ENCODE data around the gene CARD16. TPM values are rescaled to one million over a fixed set of nuclear protein-coding genes. Genes with fewer than 3 reads are reported as not detected.
"Not testable (repeated sequence)": the region's sequence is repeated elsewhere in the genome, so short reads cannot be mapped to it uniquely, and the experiment has no call there.

The CARD16 gene
- polyA plus RNA-seq, 1 of the 3 experiments (the other 2 are of a cell fraction) = not detected

DNA sequence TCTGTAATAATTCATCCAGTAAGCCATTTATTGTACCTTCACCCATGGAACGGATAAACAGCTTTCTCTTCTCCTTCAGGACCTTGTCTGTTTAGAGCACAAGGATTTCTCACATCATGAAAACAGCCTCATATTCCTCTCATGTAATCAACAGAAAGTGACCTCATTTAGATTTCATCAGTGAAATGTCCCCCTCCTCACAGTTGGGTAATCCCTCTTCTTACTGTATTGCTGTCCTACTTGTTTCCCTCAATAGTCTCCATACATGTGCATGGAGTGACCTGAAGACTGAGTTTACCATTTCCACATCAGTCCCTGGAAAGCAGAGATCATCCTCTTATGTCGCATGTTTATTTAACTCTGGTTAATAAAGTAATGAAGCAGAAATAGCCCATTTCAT lies 10.7 kb downstream of the CARD16 start:
- H3K4me2 ChIP-seq; H2AFZ ChIP-seq (ENCODE audit: low read depth); POLR2A ChIA-PET; H3K36me3 ChIP-seq (replicated peaks in 1 of 2; ENCODE audit: control insufficient read depth in 1 of 2, insufficient read depth in 2 of 2, low read length in 1 of 2); CTCF ChIA-PET; H3K4me3 ChIP-seq (ENCODE audit: low read depth in 2 of 2, low read length in 1 of 2); H4K20me1 ChIP-seq (ENCODE audit: insufficient read depth); H3K9ac ChIP-seq; H3K27ac ChIP-seq (ENCODE audit: low read depth in 2 of 2, low read length in 1 of 2); H3K27me3 ChIP-seq (ENCODE audit: insufficient read depth); H3K9me3 ChIP-seq; H3K79me2 ChIP-seq (ENCODE audit: insufficient read depth); H3K4me1 ChIP-seq (ENCODE audit: control insufficient read depth in 1 of 2, insufficient read depth in 2 of 2, low read depth in 1 of 2, low read length in 1 of 2); H3K9me2 ChIP-seq; DNase-seq; H3F3A ChIP-seq (replicated peaks; ENCODE audit: insufficient read depth): not testable (repeated sequence)
- WGBS (ENCODE audit: low lambda C conversion rate) = 76% methylated on average over 2 of the region's 2 CpGs

GRCh38 chr11:105033781-105034180 lies 11.4 kb downstream of the CARD16 start:
- ChIA-PET CTCF (no interaction called here), POLR2A (no interaction called here)
- Histone ChIP-seq H3K4me3 (ENCODE audit: low read depth in 2 of 2, low read length in 1 of 2) (no peak overlapping the region), H3K4me1 (ENCODE audit: control insufficient read depth in 1 of 2, insufficient read depth in 2 of 2, low read depth in 1 of 2, low read length in 1 of 2) (no peaks in the 10 kb centered on the region; a peak in 1 of 4 replicates), H3F3A (replicated peaks; ENCODE audit: insufficient read depth) (no peaks in the 10 kb centered on the region), H3K27me3 (ENCODE audit: insufficient read depth) (no peaks in the 10 kb centered on the region), H3K9me3 (no peaks in the 10 kb centered on the region), H3K9me2 (no peaks in the 10 kb centered on the region), H4K20me1 (ENCODE audit: insufficient read depth) (no peaks in the 10 kb centered on the region), H3K4me2 (no peak overlapping the region), H3K9ac (no peak overlapping the region), H3K36me3 (replicated peaks in 1 of 2; ENCODE audit: control insufficient read depth in 1 of 2, insufficient read depth in 2 of 2, low read length in 1 of 2) (no peaks in the 10 kb centered on the region), H2AFZ (ENCODE audit: low read depth) (no peak overlapping the region), H3K27ac (ENCODE audit: low read depth in 2 of 2, low read length in 1 of 2) (no peak overlapping the region), H3K79me2 (ENCODE audit: insufficient read depth) (no peaks in the 10 kb centered on the region)
- DNase-seq = no peak
- TF ChIP-seq TCF12 (IDR thresholded peaks at IDR 0.05) (no peak), YY1 (IDR thresholded peaks at IDR 0.05; ENCODE audit: low read depth) (no peak), GATA2 (CRISPR knock-in tag; IDR thresholded peaks at IDR 0.05) (no peak), ELF1 (IDR thresholded peaks at IDR 0.05) (no peak), NRF1 (IDR thresholded peaks at IDR 0.05; ENCODE audit: low read depth, low read length) (no peak), EZH2phosphoT487 (IDR thresholded peaks at IDR 0.05; ENCODE audit: borderline replicate concordance, low read depth) (no peak), FOXM1 (IDR thresholded peaks at IDR 0.05; ENCODE audit: low read depth) (no peak), MAX (IDR thresholded peaks at IDR 0.05; ENCODE audit: low read depth) (no peak), REST (IDR thresholded peaks at IDR 0.05; ENCODE audit: low read depth, low read length) (no peak), NFIC (IDR thresholded peaks at IDR 0.05; ENCODE audit: borderline replicate concordance) (no peak), RAD21 (IDR thresholded peaks at IDR 0.05; ENCODE audit: low read length) (no peak), GABPA (IDR thresholded peaks at IDR 0.05; ENCODE audit: low read depth) (no peak), USF2 (IDR thresholded peaks at IDR 0.05; ENCODE audit: borderline replicate concordance, low read depth, low read length) (no peak), JUND (IDR thresholded peaks at IDR 0.05) (no peak), SIN3A (IDR thresholded peaks at IDR 0.05; ENCODE audit: borderline replicate concordance, low read depth, low read length) (no peak)
- TF ChIP-seq, protein P1, sequence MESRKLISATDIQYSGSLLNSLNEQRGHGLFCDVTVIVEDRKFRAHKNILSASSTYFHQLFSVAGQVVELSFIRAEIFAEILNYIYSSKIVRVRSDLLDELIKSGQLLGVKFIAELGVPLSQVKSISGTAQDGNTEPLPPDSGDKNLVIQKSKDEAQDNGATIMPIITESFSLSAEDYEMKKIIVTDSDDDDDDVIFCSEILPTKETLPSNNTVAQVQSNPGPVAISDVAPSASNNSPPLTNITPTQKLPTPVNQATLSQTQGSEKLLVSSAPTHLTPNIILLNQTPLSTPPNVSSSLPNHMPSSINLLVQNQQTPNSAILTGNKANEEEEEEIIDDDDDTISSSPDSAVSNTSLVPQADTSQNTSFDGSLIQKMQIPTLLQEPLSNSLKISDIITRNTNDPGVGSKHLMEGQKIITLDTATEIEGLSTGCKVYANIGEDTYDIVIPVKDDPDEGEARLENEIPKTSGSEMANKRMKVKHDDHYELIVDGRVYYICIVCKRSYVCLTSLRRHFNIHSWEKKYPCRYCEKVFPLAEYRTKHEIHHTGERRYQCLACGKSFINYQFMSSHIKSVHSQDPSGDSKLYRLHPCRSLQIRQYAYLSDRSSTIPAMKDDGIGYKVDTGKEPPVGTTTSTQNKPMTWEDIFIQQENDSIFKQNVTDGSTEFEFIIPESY (IDR thresholded peaks at IDR 0.05; ENCODE audit: borderline replicate concordance, low read depth) = no peak
- TF ChIP-seq, protein P2, sequence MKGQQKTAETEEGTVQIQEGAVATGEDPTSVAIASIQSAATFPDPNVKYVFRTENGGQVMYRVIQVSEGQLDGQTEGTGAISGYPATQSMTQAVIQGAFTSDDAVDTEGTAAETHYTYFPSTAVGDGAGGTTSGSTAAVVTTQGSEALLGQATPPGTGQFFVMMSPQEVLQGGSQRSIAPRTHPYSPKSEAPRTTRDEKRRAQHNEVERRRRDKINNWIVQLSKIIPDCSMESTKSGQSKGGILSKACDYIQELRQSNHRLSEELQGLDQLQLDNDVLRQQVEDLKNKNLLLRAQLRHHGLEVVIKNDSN (IDR thresholded peaks at IDR 0.05; ENCODE audit: borderline replicate concordance, low read depth) = no peak
- 15% methylated on average over 1 of the region's 1 CpG for WGBS (ENCODE audit: low lambda C conversion rate)

Data from SK-N-SH (cell line).